Stomach (tissue), 4 donors: ENCODE measurements around the gene ATP6V0D1.

Experiments used
- EP300 ChIP-seq: sonication (generic); formaldehyde crosslinking; IDR thresholded peaks from one replicate; pipeline ENCODE4 v1.6.1; 2017; ENCODE audit warnings: antibody characterized with exemption
- POLR2A ChIP-seq, 4 donors: fragments of 450-650 bp; IDR thresholded peaks; one replicate each; pipeline ENCODE4 v1.6.1; 2016; ENCODE audit warnings: antibody characterized with exemption in 4 of 4, control low read depth in 2 of 4, mild to moderate bottlenecking in 1 of 4, moderate library complexity in 1 of 4
- POLR2AphosphoS5 ChIP-seq, 3 donors: sonication (generic); formaldehyde crosslinking; IDR thresholded peaks; one replicate each; pipeline ENCODE4 v1.6.1; 2016; ENCODE audit warnings: antibody characterized with exemption in 3 of 3
- TF ChIP-seq, protein P1 (sequence below), 7 experiments: fragments of 450-650 bp in 4 of 7; fragments of 200-600 bp in 3 of 7; sonication (generic) in 3 of 7; IDR thresholded peaks; one replicate each; pipeline ENCODE4 v1.5.1; 2016 to 2019; ENCODE audit warnings: antibody characterized with exemption in 7 of 7, control low read depth in 2 of 7, mild to moderate bottlenecking in 1 of 7

DNA sequence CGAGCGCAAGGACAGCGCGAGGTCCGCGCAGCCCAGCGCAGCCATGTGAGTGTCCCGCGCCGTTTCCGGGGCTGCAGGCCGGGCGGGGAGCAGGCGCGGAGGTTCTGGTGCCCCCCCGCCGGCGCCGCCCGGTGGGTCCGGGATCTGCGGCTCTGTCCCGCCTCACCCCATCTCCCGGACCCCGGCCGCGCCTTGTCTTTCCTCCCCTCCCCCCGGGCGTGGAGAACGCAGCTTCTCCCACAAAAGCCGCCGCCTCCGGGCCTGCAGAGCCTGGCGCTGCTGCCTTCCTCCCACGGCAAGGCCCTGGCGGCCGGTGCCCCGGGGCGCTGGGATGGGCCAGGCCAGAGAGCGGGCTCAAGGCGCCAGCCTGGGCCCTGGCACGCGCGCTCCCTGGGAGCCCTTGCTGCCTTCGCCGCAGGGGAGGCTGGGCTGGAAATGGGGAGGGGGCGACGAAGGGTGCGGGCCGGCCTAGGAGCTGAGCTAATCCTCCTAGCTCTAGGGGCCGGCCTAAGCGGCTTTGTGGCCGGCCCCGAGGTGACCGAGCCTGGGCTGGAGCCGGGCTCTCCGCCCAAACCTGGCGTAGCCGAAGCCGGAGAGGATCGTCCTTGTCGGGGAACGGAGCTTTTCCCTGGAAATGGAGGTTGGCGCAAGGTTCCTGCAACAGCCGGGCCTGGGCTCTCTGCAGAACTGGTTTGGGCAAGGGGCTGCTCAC lies 48.1 kb upstream of the ATP6V0D1 start:
- TF ChIP-seq, protein P1, sequence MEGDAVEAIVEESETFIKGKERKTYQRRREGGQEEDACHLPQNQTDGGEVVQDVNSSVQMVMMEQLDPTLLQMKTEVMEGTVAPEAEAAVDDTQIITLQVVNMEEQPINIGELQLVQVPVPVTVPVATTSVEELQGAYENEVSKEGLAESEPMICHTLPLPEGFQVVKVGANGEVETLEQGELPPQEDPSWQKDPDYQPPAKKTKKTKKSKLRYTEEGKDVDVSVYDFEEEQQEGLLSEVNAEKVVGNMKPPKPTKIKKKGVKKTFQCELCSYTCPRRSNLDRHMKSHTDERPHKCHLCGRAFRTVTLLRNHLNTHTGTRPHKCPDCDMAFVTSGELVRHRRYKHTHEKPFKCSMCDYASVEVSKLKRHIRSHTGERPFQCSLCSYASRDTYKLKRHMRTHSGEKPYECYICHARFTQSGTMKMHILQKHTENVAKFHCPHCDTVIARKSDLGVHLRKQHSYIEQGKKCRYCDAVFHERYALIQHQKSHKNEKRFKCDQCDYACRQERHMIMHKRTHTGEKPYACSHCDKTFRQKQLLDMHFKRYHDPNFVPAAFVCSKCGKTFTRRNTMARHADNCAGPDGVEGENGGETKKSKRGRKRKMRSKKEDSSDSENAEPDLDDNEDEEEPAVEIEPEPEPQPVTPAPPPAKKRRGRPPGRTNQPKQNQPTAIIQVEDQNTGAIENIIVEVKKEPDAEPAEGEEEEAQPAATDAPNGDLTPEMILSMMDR (IDR thresholded peaks at IDR 0.05): no peak
- TF ChIP-seq POLR2A (IDR thresholded peaks at IDR 0.05) (no peak), EP300 (no peak), POLR2AphosphoS5 (IDR thresholded peaks at IDR 0.05) (peak in 2 of 3 donors; percentile 4 to 53)
